ENCODE results near the gene DYNLT1. TPM values are rescaled to one million over a fixed set of nuclear protein-coding genes. Genes with fewer than 3 reads are reported as not detected.

The DYNLT1 gene
- total and polyA plus RNA-seq, 9 donors, result 50.0 to 217 (median 103) TPM

DNA sequence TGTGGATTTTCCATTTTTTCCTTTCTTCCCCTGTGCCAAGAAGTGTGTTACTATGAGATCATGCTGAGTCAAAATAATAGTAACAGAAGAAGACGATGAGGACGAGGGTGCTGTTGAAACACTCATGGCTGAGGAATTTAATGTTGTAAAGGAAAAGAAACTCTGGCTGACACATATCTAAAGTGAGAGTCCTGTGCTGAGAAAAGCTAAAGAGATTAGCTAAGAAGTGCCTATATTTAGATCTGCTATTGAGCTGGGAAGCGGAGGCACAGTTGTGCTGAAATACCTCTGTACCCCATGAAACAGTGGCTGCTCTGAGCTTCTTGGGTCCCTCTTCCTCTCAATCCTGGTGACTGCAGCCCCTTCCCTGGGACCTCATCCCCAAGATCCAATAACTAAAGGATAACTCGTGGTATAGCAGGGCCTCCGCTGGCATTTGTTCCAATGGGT lies 4.2 kb upstream of the DYNLT1 start:
- DNase-seq, result no peak
- 45 to 59% (median 56%) methylated on average over 5 of the region's 5 CpGs for WGBS, 3 donors
- TF ChIP-seq POLR2A (IDR thresholded peaks at IDR 0.05) (no peak), CTCF (IDR thresholded peaks at IDR 0.05) (no peak), EP300 (IDR thresholded peaks at IDR 0.05) (no peak)

DNA sequence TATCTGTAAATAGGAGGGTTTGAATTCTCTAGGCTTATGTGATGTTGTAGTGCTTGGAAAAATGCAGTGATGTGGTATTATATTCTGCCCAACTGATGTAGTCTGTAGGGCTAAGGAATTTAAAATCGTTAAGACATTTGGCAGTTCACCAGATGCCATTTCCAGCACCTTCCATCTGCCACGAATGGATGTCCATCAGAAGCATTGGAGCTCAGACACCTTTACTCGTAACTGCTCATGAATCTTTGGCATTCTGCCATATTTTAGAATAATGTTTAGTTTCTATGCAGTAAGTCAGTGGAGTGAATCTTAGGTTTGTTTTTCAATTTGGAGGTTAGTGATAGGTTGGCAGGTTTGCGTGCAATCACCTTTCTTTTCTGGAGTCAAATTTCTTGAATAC lies 3.0 kb upstream of the DYNLT1 start:
- DNase-seq, result no peak
- Histone ChIP-seq H3K4me1 (ENCODE audit: insufficient read depth) (peaks cover 5% of the 10 kb centered on the region), H3K27ac (no peak overlapping the region), H3K27me3 (no peaks in the 10 kb centered on the region), H3K4me3 (no peak overlapping the region), H3K36me3 (no peaks in the 10 kb centered on the region), H3K9me3 (no peaks in the 10 kb centered on the region)
- WGBS, 3 donors, result 58 to 64% (median 63%) methylated on average over 4 of the region's 4 CpGs
- TF ChIP-seq CTCF (IDR thresholded peaks at IDR 0.05) (no peak), POLR2A (IDR thresholded peaks at IDR 0.05) (no peak), EP300 (IDR thresholded peaks at IDR 0.05) (no peak)
- intact Hi-C loops (cut with DNase I), result no loop called here

More for the DNA sequence above, 4.2 kb upstream of the DYNLT1 start:
- H3K4me1 ChIP-seq (ENCODE audit: insufficient read depth), result peaks cover 2% of the 10 kb centered on the region
- intact Hi-C loops (cut with DNase I), result no loop called here
- H3K27ac ChIP-seq, result no peak overlapping the region
- no peaks in the 10 kb centered on the region for H3K9me3 ChIP-seq
- H3K27me3 ChIP-seq, result no peaks in the 10 kb centered on the region
- no peak overlapping the region for H3K4me3 ChIP-seq
- H3K36me3 ChIP-seq, result no peaks in the 10 kb centered on the region

DNA sequence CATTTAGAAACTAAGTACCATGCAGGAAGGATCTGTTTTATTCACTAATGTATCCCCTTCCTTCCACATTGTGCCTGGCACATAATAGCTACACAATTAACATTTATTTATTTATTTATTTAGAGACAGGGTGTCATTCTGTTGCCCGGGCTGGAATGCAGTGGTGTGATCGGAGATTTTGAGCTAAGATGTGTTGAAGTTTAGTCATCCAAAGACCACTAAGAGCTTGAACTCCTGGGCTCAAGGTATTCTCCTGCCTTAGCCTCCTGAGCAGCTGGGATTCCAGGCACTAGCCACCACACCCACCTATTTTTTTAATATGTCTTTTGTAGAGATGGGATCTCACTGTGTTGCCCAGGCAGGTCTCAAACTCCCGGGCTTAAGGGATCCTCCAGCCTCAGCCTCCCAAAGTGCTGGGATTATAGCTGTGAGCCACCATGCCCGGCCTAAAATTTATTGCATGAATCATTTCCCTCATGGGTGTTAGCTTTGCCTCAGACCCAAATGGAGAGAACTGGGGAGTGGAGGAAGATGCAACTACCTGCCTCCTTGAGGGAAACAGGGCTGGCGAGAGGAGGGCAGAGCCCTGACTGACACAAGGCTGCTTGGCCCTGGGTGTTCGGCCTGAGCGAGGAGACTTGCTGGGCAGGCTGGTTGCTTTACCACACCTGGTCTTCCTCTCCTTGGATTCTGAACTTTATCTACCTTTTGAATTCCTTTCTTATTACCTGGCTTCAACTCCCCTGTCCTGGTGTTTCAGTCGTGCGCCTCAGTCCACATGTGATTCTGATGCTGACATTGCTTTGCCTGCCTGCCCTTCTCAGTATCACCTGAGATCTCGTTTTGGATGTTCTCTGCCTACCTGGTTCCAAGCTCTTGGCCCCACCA lies 1.7 kb upstream of the DYNLT1 start:
- Histone ChIP-seq H3K4me3 (no peak overlapping the region), H3K4me1 (ENCODE audit: insufficient read depth) (peaks cover 9% of the 10 kb centered on the region), H3K36me3 (no peaks in the 10 kb centered on the region), H3K27ac (no peak overlapping the region), H3K9me3 (no peaks in the 10 kb centered on the region), H3K27me3 (no peaks in the 10 kb centered on the region)
- WGBS, 3 donors, result 81 to 91% (median 90%) methylated on average over 10 of the region's 10 CpGs
- intact Hi-C loops (cut with DNase I), result no loop called here
- peak in 2 of 5 donors; percentile 3 to 30 for DNase-seq
- TF ChIP-seq POLR2A (IDR thresholded peaks at IDR 0.05) (no peak), CTCF (IDR thresholded peaks at IDR 0.05) (no peak), EP300 (IDR thresholded peaks at IDR 0.05) (no peak)

GRCh38 chr6:158645064-158646022 lies 800 bp upstream of the DYNLT1 start:
- DNase-seq, result peak in 2 of 5 donors; percentile 6 to 13
- Histone ChIP-seq H3K4me3 (peak overlapping the region; percentile 82), H3K36me3 (no peaks in the 10 kb centered on the region), H3K27ac (peak overlapping the region; percentile 68 to 88), H3K4me1 (ENCODE audit: insufficient read depth) (peaks cover 9% of the 10 kb centered on the region), H3K9me3 (no peaks in the 10 kb centered on the region), H3K27me3 (no peaks in the 10 kb centered on the region)
- 35 to 38% (median 35%) methylated on average over 21 of the region's 21 CpGs for WGBS, 3 donors
- intact Hi-C loops (cut with DNase I), result no loop called here
- TF ChIP-seq EP300 (IDR thresholded peaks at IDR 0.05) (no peak), POLR2A (IDR thresholded peaks at IDR 0.05) (no peak), CTCF (IDR thresholded peaks at IDR 0.05) (no peak)

Measured in ovary (tissue), 9 donors.